ENCODE results near the gene SYNE2.
"Not testable (repeated sequence)": the region's sequence is repeated elsewhere in the genome, so short reads cannot be mapped to it uniquely, and the experiment has no call there.

Gene SYNE2

GRCh38 chr14:64040044-64040443 is 187.2 kb downstream of the SYNE2 start:
- WGBS, 2 experiments, result 100% methylated on average over 2 of the region's 2 CpGs; no CpG with 5 or more reads in 1 of the 2 experiments
- Histone ChIP-seq H3K4me1 (ENCODE audit: control insufficient read depth, insufficient read depth, low read length) (no peaks in the 10 kb centered on the region), H3K27me3 (ENCODE audit: control insufficient read depth, insufficient read depth, low read length, poor library complexity, severe bottlenecking) (no peaks in the 10 kb centered on the region), H3K4me3 (ENCODE audit: insufficient read depth, low read depth, low read length) (no peak overlapping the region), H3K27ac (ENCODE audit: insufficient read depth, low read depth, low read length, poor library complexity, severe bottlenecking) (no peak overlapping the region), H3K9me3 (ENCODE audit: control insufficient read depth, low read length) (no peaks in the 10 kb centered on the region), H3K36me3 (ENCODE audit: control insufficient read depth, insufficient read depth, low read length) (no peaks in the 10 kb centered on the region)

- 94 to 96% methylated on average over 6 of the region's 6 CpGs for WGBS, 2 experiments
- H3K27ac ChIP-seq (ENCODE audit: insufficient read depth, low read depth, low read length, poor library complexity, severe bottlenecking); H3K9me3 ChIP-seq (ENCODE audit: control insufficient read depth, low read length); H3K4me3 ChIP-seq (ENCODE audit: insufficient read depth, low read depth, low read length); H3K27me3 ChIP-seq (ENCODE audit: control insufficient read depth, insufficient read depth, low read length, poor library complexity, severe bottlenecking); H3K36me3 ChIP-seq (ENCODE audit: control insufficient read depth, insufficient read depth, low read length); H3K4me1 ChIP-seq (ENCODE audit: control insufficient read depth, insufficient read depth, low read length): not testable (repeated sequence)
Measured at GRCh38 chr14:64043296-64043695, 190.5 kb downstream of the SYNE2 start.

GRCh38 chr14:64045091-64045490 is 192.3 kb downstream of the SYNE2 start:
- no peaks in the 10 kb centered on the region for H3K9me3 ChIP-seq (ENCODE audit: control insufficient read depth, low read length)
- H3K27me3 ChIP-seq (ENCODE audit: control insufficient read depth, insufficient read depth, low read length, poor library complexity, severe bottlenecking), result no peaks in the 10 kb centered on the region
- 91 to 94% methylated on average over 2 of the region's 2 CpGs for WGBS, 2 experiments
- H3K27ac ChIP-seq (ENCODE audit: insufficient read depth, low read depth, low read length, poor library complexity, severe bottlenecking), result no peak overlapping the region
- no peaks in the 10 kb centered on the region for H3K36me3 ChIP-seq (ENCODE audit: control insufficient read depth, insufficient read depth, low read length)
- H3K4me3 ChIP-seq (ENCODE audit: insufficient read depth, low read depth, low read length), result no peak overlapping the region
- no peaks in the 10 kb centered on the region for H3K4me1 ChIP-seq (ENCODE audit: control insufficient read depth, insufficient read depth, low read length)

GRCh38 chr14:64049616-64050381 is 197.0 kb downstream of the SYNE2 start:
- H3K36me3 ChIP-seq (ENCODE audit: control insufficient read depth, insufficient read depth, low read length), result peaks cover 8% of the 10 kb centered on the region
- no peak overlapping the region for H3K27ac ChIP-seq (ENCODE audit: insufficient read depth, low read depth, low read length, poor library complexity, severe bottlenecking)
- H3K4me1 ChIP-seq (ENCODE audit: control insufficient read depth, insufficient read depth, low read length), result no peaks in the 10 kb centered on the region
- no peaks in the 10 kb centered on the region for H3K9me3 ChIP-seq (ENCODE audit: control insufficient read depth, low read length)
- H3K4me3 ChIP-seq (ENCODE audit: insufficient read depth, low read depth, low read length), result no peak overlapping the region
- WGBS, 2 experiments, result 93 to 95% methylated on average over 2 of the region's 2 CpGs
- no peaks in the 10 kb centered on the region for H3K27me3 ChIP-seq (ENCODE audit: control insufficient read depth, insufficient read depth, low read length, poor library complexity, severe bottlenecking)

- H3K9me3 ChIP-seq (ENCODE audit: control insufficient read depth, low read length), result no peaks in the 10 kb centered on the region
- no peak overlapping the region for H3K4me3 ChIP-seq (ENCODE audit: insufficient read depth, low read depth, low read length)
- H3K36me3 ChIP-seq (ENCODE audit: control insufficient read depth, insufficient read depth, low read length), result peaks cover 8% of the 10 kb centered on the region
- no peak overlapping the region for H3K27ac ChIP-seq (ENCODE audit: insufficient read depth, low read depth, low read length, poor library complexity, severe bottlenecking)
- H3K27me3 ChIP-seq (ENCODE audit: control insufficient read depth, insufficient read depth, low read length, poor library complexity, severe bottlenecking), result no peaks in the 10 kb centered on the region
- 83 to 84% methylated on average over 9 of the region's 10 CpGs for WGBS, 2 experiments
- no peaks in the 10 kb centered on the region for H3K4me1 ChIP-seq (ENCODE audit: control insufficient read depth, insufficient read depth, low read length)
Measured at GRCh38 chr14:64053694-64054669, 201.2 kb downstream of the SYNE2 start.

GRCh38 chr14:64059454-64060198 is 206.8 kb downstream of the SYNE2 start:
- no peak overlapping the region for H3K27ac ChIP-seq (ENCODE audit: insufficient read depth, low read depth, low read length, poor library complexity, severe bottlenecking)
- H3K4me3 ChIP-seq (ENCODE audit: insufficient read depth, low read depth, low read length), result no peak overlapping the region
- H3K4me1 ChIP-seq (ENCODE audit: control insufficient read depth, insufficient read depth, low read length), result peaks cover 4% of the 10 kb centered on the region
- H3K9me3 ChIP-seq (ENCODE audit: control insufficient read depth, low read length), result no peaks in the 10 kb centered on the region
- 93 to 95% methylated on average over 6 of the region's 6 CpGs for WGBS, 2 experiments
- H3K36me3 ChIP-seq (ENCODE audit: control insufficient read depth, insufficient read depth, low read length), result peaks cover 6% of the 10 kb centered on the region
- no peaks in the 10 kb centered on the region for H3K27me3 ChIP-seq (ENCODE audit: control insufficient read depth, insufficient read depth, low read length, poor library complexity, severe bottlenecking)

GRCh38 chr14:64060199-64060545 is 207.4 kb downstream of the SYNE2 start:
- no peak overlapping the region for H3K4me3 ChIP-seq (ENCODE audit: insufficient read depth, low read depth, low read length)
- H3K36me3 ChIP-seq (ENCODE audit: control insufficient read depth, insufficient read depth, low read length), result peaks cover 6% of the 10 kb centered on the region
- WGBS, 2 experiments, result 91% methylated on average over 1 of the region's 1 CpG
- no peaks in the 10 kb centered on the region for H3K9me3 ChIP-seq (ENCODE audit: control insufficient read depth, low read length)
- no peak overlapping the region for H3K27ac ChIP-seq (ENCODE audit: insufficient read depth, low read depth, low read length, poor library complexity, severe bottlenecking)
- no peaks in the 10 kb centered on the region for H3K27me3 ChIP-seq (ENCODE audit: control insufficient read depth, insufficient read depth, low read length, poor library complexity, severe bottlenecking)
- H3K4me1 ChIP-seq (ENCODE audit: control insufficient read depth, insufficient read depth, low read length), result peaks cover 4% of the 10 kb centered on the region

GRCh38 chr14:64060648-64061096 is 207.9 kb downstream of the SYNE2 start:
- WGBS, 2 experiments, result 40 to 42% methylated on average over 4 to 5 of the region's 5 CpGs
- H3K27ac ChIP-seq (ENCODE audit: insufficient read depth, low read depth, low read length, poor library complexity, severe bottlenecking), result no peak overlapping the region
- no peak overlapping the region for H3K4me3 ChIP-seq (ENCODE audit: insufficient read depth, low read depth, low read length)
- no peaks in the 10 kb centered on the region for H3K9me3 ChIP-seq (ENCODE audit: control insufficient read depth, low read length)
- H3K36me3 ChIP-seq (ENCODE audit: control insufficient read depth, insufficient read depth, low read length), result peaks cover 6% of the 10 kb centered on the region
- no peaks in the 10 kb centered on the region for H3K27me3 ChIP-seq (ENCODE audit: control insufficient read depth, insufficient read depth, low read length, poor library complexity, severe bottlenecking)
- peaks cover 4% of the 10 kb centered on the region for H3K4me1 ChIP-seq (ENCODE audit: control insufficient read depth, insufficient read depth, low read length)

GRCh38 chr14:64061115-64061514 is 208.3 kb downstream of the SYNE2 start:
- WGBS, 2 experiments, result 33% methylated on average over 1 of the region's 1 CpG; no CpG with 5 or more reads in 1 of the 2 experiments
- Histone ChIP-seq H3K9me3 (ENCODE audit: control insufficient read depth, low read length) (no peaks in the 10 kb centered on the region), H3K4me3 (ENCODE audit: insufficient read depth, low read depth, low read length) (no peak overlapping the region), H3K27me3 (ENCODE audit: control insufficient read depth, insufficient read depth, low read length, poor library complexity, severe bottlenecking) (no peaks in the 10 kb centered on the region), H3K36me3 (ENCODE audit: control insufficient read depth, insufficient read depth, low read length) (peaks cover 6% of the 10 kb centered on the region), H3K4me1 (ENCODE audit: control insufficient read depth, insufficient read depth, low read length) (peaks cover 4% of the 10 kb centered on the region), H3K27ac (ENCODE audit: insufficient read depth, low read depth, low read length, poor library complexity, severe bottlenecking) (no peak overlapping the region)

Measured in ectodermal cell (in vitro differentiated cells).